GM23248 (cell line): Measurements from ENCODE around the gene PRKCE.

Experiments used
- EZH2 ChIP-seq: fragments of 200-600 bp; sonication (generic); IDR thresholded peaks from 2 replicates; pipeline ENCODE4 v1.6.1; 2018; ENCODE audit warnings: antibody characterized with exemption, mild to moderate bottlenecking; ENCODE audit not compliant: insufficient read depth, poor library complexity, severe bottlenecking
- EZH2phosphoT487 ChIP-seq: fragments of 200-600 bp; sonication (generic); IDR thresholded peaks from 2 replicates; pipeline ENCODE4 v1.6.1; 2018; ENCODE audit warnings: antibody characterized with exemption, moderate library complexity, mild to moderate bottlenecking, low read depth; ENCODE audit not compliant: insufficient read depth

GRCh38 chr2:46144133-46144800 is 492.8 kb downstream of the PRKCE start:
- TF ChIP-seq EZH2 (no peak), EZH2phosphoT487 (no peak)
